HepG2 (cell line): ENCODE data around the gene PDGFB. TPM values are rescaled to one million over a fixed set of nuclear protein-coding genes. Genes with fewer than 3 reads are reported as not detected.

Experiments
- ARHGAP35 ChIP-seq: sonication (generic); formaldehyde crosslinking; IDR thresholded peaks from 2 replicates; pipeline ENCODE4 v1.9.0; 2022; ENCODE audit warnings: mild to moderate bottlenecking, inconsistent platforms, moderate library complexity, missing genetic modification reagents, borderline replicate concordance
- DBP ChIP-seq: sonication (generic); formaldehyde crosslinking; IDR thresholded peaks from 2 replicates; pipeline ENCODE4 v1.4.0; 2020; ENCODE audit warnings: missing genetic modification reagents; ENCODE audit errors: not compliant biosample characterization
- DNMT3B ChIP-seq: conservative IDR thresholded peaks from 2 replicates; pipeline ENCODE4 v1.6.1; 2016; ENCODE audit warnings: missing biosample characterization, control low read depth
- ERF ChIP-seq: IDR thresholded peaks from 2 replicates; pipeline ENCODE4 v1.6.1; 2018; ENCODE audit warnings: missing biosample characterization, missing genetic modification reagents
- HNF1B ChIP-seq: sonication (generic); formaldehyde crosslinking; IDR thresholded peaks from 2 replicates; pipeline ENCODE4 v1.5.1; 2020; ENCODE audit warnings: mild to moderate bottlenecking, moderate library complexity, missing genetic modification reagents
- JUND ChIP-seq: sonication (generic); formaldehyde crosslinking; IDR thresholded peaks from 2 replicates; pipeline ENCODE4 v1.8.0; 2022; ENCODE audit warnings: mild to moderate bottlenecking, missing genetic modification reagents
- KAT7 ChIP-seq: IDR thresholded peaks from 2 replicates; pipeline ENCODE4 v1.6.1; 2018; ENCODE audit warnings: borderline replicate concordance, missing compliant biosample characterization
- POGK ChIP-seq: sonication (generic); formaldehyde crosslinking; conservative IDR thresholded peaks from 2 replicates; pipeline ENCODE4 v1.8.0; 2022; ENCODE audit warnings: mild to moderate bottlenecking, moderate library complexity, missing genetic modification reagents
- SKI ChIP-seq: fragments of 450-650 bp; IDR thresholded peaks from one replicate; pipeline ENCODE4 v1.6.1; 2018; ENCODE audit warnings: mild to moderate bottlenecking; ENCODE audit not compliant: partially characterized antibody
- USF2 ChIP-seq, 2 experiments: sonication (generic) in 1 of 2; formaldehyde crosslinking in 1 of 2; IDR thresholded peaks; 2 replicates each; pipeline versions ENCODE4 v1.5.1 to v1.6.1; 2011 to 2020; ENCODE audit warnings: borderline replicate concordance in 1 of 2, low read depth in 1 of 2, low read length in 1 of 2, mild to moderate bottlenecking in 1 of 2, missing genetic modification reagents in 1 of 2, moderate library complexity in 1 of 2
- ZBTB46 ChIP-seq: sonication (generic); formaldehyde crosslinking; IDR thresholded peaks from 2 replicates; pipeline ENCODE4 v1.4.0; 2020; ENCODE audit warnings: mild to moderate bottlenecking, missing genetic modification reagents, borderline replicate concordance
- ZFX ChIP-seq: sonication (generic); formaldehyde crosslinking; IDR thresholded peaks from 2 replicates; pipeline ENCODE4 v1.4.0; 2020; ENCODE audit warnings: mild to moderate bottlenecking, low read depth, missing genetic modification reagents, moderate library complexity
- ZNF234 ChIP-seq: sonication (generic); formaldehyde crosslinking; conservative IDR thresholded peaks from 2 replicates; pipeline ENCODE4 v1.5.1; 2020; ENCODE audit warnings: mild to moderate bottlenecking, missing genetic modification reagents
- ZNF296 ChIP-seq: sonication (generic); formaldehyde crosslinking; conservative IDR thresholded peaks from 2 replicates; pipeline ENCODE4 v1.5.0; 2020; ENCODE audit warnings: mild to moderate bottlenecking, missing genetic modification reagents
- ZNF589 ChIP-seq: sonication (generic); formaldehyde crosslinking; conservative IDR thresholded peaks from 2 replicates; pipeline ENCODE4 v1.8.0; 2022; ENCODE audit warnings: mild to moderate bottlenecking, moderate library complexity, missing genetic modification reagents
- ZNF670 ChIP-seq: sonication (generic); formaldehyde crosslinking; IDR thresholded peaks from 2 replicates; pipeline ENCODE4 v1.8.0; 2022; ENCODE audit warnings: mild to moderate bottlenecking, missing genetic modification reagents, borderline replicate concordance
- ZNF720 ChIP-seq: sonication (generic); formaldehyde crosslinking; IDR thresholded peaks from 2 replicates; pipeline ENCODE4 v1.4.0; 2020; ENCODE audit warnings: missing genetic modification reagents
- polyA plus RNA-seq, 8 experiments: library from polyadenylated mRNA; depleted of rRNA in 3 of 8; stranded (reverse) in 7 of 8; unstranded in 1 of 8; fragments of >200 nt; fragmentation: Illumina TruSeq in 4 of 8; extraction: Trizol in 4 of 8; gene quantifications; 2 replicates each; pipeline versions ENCODE4 v1.2.1 to v1.2.3, GENCODE V29; 2011 to 2016; ENCODE audit warnings: low read depth in 4 of 8, missing spikeins in 1 of 8, mixed read lengths in 1 of 8; ENCODE audit not compliant: insufficient read depth in 1 of 8
- total RNA-seq, 5 experiments: library from RNA; depleted of rRNA; stranded (reverse); fragments of >200 nt; fragmentation: Illumina TruSeq; extraction: Trizol; gene quantifications; 2 replicates each; pipeline ENCODE4 v1.2.3, GENCODE V29; 2016; ENCODE audit warnings: low read depth in 1 of 5

The PDGFB gene
- total and polyA plus RNA-seq, 2 of the 13 experiments (the other 11 are each of a cell fraction or from before 2014, with no cell fraction given), result 1.4 to 10.1 TPM

GRCh38 chr22:39174498-39175352 is 70.1 kb downstream of the PDGFB start (continued):
- TF ChIP-seq HNF1B (CRISPR knock-in tag), result no peak
- TF ChIP-seq ZNF670, result 0 out of 2 replicates have a peak, but pooled peaks have one; percentile 18
- TF ChIP-seq ERF, result peak; percentile 66; the same call in 1 of the 2 replicates
- no peak for TF ChIP-seq ZNF720 (CRISPR knock-in tag)
- TF ChIP-seq ARHGAP35 (CRISPR knock-in tag), result no peak
- TF ChIP-seq ZNF589 (CRISPR knock-in tag), result no peak
- peak; percentile 100 for TF ChIP-seq JUND
- TF ChIP-seq KAT7 (CRISPR knock-in tag), result 0 out of 2 replicates have a peak, but pooled peaks have one; percentile 38
- TF ChIP-seq DNMT3B (CRISPR knock-in tag), result no peak
- TF ChIP-seq DBP (CRISPR knock-in tag), result no peak
- peak; percentile 79 for TF ChIP-seq ZFX (CRISPR knock-in tag)
- TF ChIP-seq POGK, result 0 out of 2 replicates have a peak, but pooled peaks have one; percentile 36
- TF ChIP-seq ZNF296, result no peak
- peak; percentile 72 for TF ChIP-seq SKI
- no peak for TF ChIP-seq ZNF234 (CRISPR knock-in tag)
- TF ChIP-seq ZBTB46 (CRISPR knock-in tag), result 0 out of 2 replicates have a peak, but pooled peaks have one; percentile 50
- TF ChIP-seq USF2 (IDR thresholded peaks at IDR 0.05; ENCODE audit: low read depth, low read length), result no peak
- no peak for TF ChIP-seq USF2 (CRISPR knock-in tag; IDR thresholded peaks at IDR 0.05; ENCODE audit: borderline replicate concordance)
